IMR-90 (cell line): ENCODE results near the gene SLC23A2. TPM values are rescaled to one million over a fixed set of nuclear protein-coding genes. Genes with fewer than 3 reads are reported as not detected.

Experiments
- ATAC-seq: fragments of 200-7000 bp; cut with Tn5 transposase; 2 replicates; pipeline ENCODE4 v1.9.1; 2020; ENCODE audit warnings: low read depth, mild to moderate bottlenecking, moderate library complexity
- BruUV-seq: library from RNA; stranded (reverse); fragments of 400-500 nt; replicated peaks from 2 replicates; lab custom pipeline; 2021; lab: Mats Ljungman, UMichigan
- CTCF ChIA-PET: fragments of 300-600 bp; formaldehyde crosslinking; extraction: SDS; loops from one replicate; lab custom pipeline; 2021; ENCODE audit warnings: antibody characterized with exemption; lab: Yijun Ruan, JAX
- POLR2A ChIA-PET: fragments of 300-600 bp; sonication (Branson Sonifier 250); formaldehyde crosslinking; loops from one replicate; lab custom pipeline; 2022; ENCODE audit warnings: antibody characterized with exemption; ENCODE audit not compliant: unreplicated experiment; lab: Charles Lee
- DNase-seq: peaks from one replicate; pipeline ENCODE4 v3.0.0; 2013
- H2AFZ ChIP-seq: replicated peaks from 2 replicates; pipeline ENCODE3; 2013; ENCODE audit warnings: low read length, mild to moderate bottlenecking; ENCODE audit not compliant: poor library complexity
- H2AK5ac ChIP-seq: 2 replicates; pipeline ENCODE4 v1.6.1; 2013; ENCODE audit warnings: low read depth, low read length, inconsistent platforms
- H2AK9ac ChIP-seq: replicated peaks from 2 replicates; pipeline ENCODE3; 2013; ENCODE audit warnings: mild to moderate bottlenecking, low read depth, low read length, moderate library complexity; ENCODE audit not compliant: poor library complexity
- H2BK120ac ChIP-seq: 2 replicates; pipeline ENCODE4 v1.6.1; 2013; ENCODE audit warnings: low read depth, low read length, inconsistent platforms
- H2BK15ac ChIP-seq: 3 replicates; pipeline ENCODE4 v1.6.1; 2013; ENCODE audit warnings: low read depth, low read length, inconsistent platforms
- H2BK20ac ChIP-seq: 2 replicates; pipeline ENCODE4 v1.6.1; 2013; ENCODE audit warnings: low read depth, mild to moderate bottlenecking, inconsistent platforms, low read length, moderate library complexity
- H2BK5ac ChIP-seq: 2 replicates; pipeline ENCODE4 v1.6.1; 2013; ENCODE audit warnings: mild to moderate bottlenecking, low read depth, low read length, inconsistent platforms; ENCODE audit not compliant: poor library complexity, severe bottlenecking
- H3K14ac ChIP-seq: replicated peaks from 2 replicates; pipeline ENCODE4 v1.6.1; 2013; ENCODE audit warnings: low read depth, low read length, inconsistent platforms
- H3K18ac ChIP-seq: 2 replicates; pipeline ENCODE4 v1.6.1; 2013; ENCODE audit warnings: low read depth, low read length, control low read depth
- H3K23ac ChIP-seq: 2 replicates; pipeline ENCODE4 v1.6.1; 2013; ENCODE audit warnings: low read depth, low read length, inconsistent platforms
- H3K27ac ChIP-seq: 2 replicates; pipeline ENCODE4 v1.5.1; 2013; ENCODE audit warnings: mild to moderate bottlenecking, control low read depth, low read length; ENCODE audit not compliant: insufficient read depth
- H3K27me3 ChIP-seq: 2 replicates; pipeline ENCODE4 v1.6.1; 2013; ENCODE audit warnings: low read length; ENCODE audit not compliant: control insufficient read depth, insufficient read depth
- H3K36me3 ChIP-seq: 2 replicates; pipeline ENCODE4 v1.6.1; 2013; ENCODE audit warnings: low read length, mixed read lengths; ENCODE audit not compliant: control insufficient read depth, insufficient read depth
- H3K4ac ChIP-seq: 2 replicates; pipeline ENCODE4 v1.6.1; 2013; ENCODE audit warnings: low read depth, low read length, inconsistent platforms
- H3K4me1 ChIP-seq: 2 replicates; pipeline ENCODE4 v1.6.1; 2013; ENCODE audit warnings: low read length, mixed read lengths; ENCODE audit not compliant: control insufficient read depth, insufficient read depth
- H3K4me2 ChIP-seq: 2 replicates; pipeline ENCODE4 v1.6.1; 2013; ENCODE audit warnings: low read depth, mild to moderate bottlenecking, control low read depth, low read length, moderate library complexity
- H3K4me3 ChIP-seq: 2 replicates; pipeline ENCODE4 v1.5.1; 2013; ENCODE audit warnings: low read depth, mild to moderate bottlenecking, control low read depth, low read length, moderate library complexity; ENCODE audit not compliant: insufficient read depth
- H3K56ac ChIP-seq: 2 replicates; pipeline ENCODE4 v1.6.1; 2013; ENCODE audit warnings: low read length, inconsistent platforms; ENCODE audit not compliant: insufficient read depth; ENCODE audit errors: extremely low read depth
- H3K79me1 ChIP-seq, 2 experiments: 2 replicates each; pipeline ENCODE4 v1.6.1; 2013; ENCODE audit warnings: low read length in 2 of 2, inconsistent platforms in 1 of 2, low read depth in 1 of 2
- H3K9ac ChIP-seq: 2 replicates; pipeline ENCODE4 v1.6.1; 2013; ENCODE audit warnings: low read depth, low read length, control low read depth
- H3K9me1 ChIP-seq: 2 replicates; pipeline ENCODE4 v1.6.1; 2013; ENCODE audit warnings: low read length, inconsistent platforms; ENCODE audit not compliant: insufficient read depth
- H3K9me3 ChIP-seq: 2 replicates; pipeline ENCODE4 v1.6.1; 2013; ENCODE audit warnings: low read length; ENCODE audit not compliant: control insufficient read depth, insufficient read depth
- H4K20me1 ChIP-seq: 2 replicates; pipeline ENCODE4 v1.6.1; 2013; ENCODE audit warnings: low read length, inconsistent platforms; ENCODE audit not compliant: insufficient read depth
- H4K5ac ChIP-seq: 2 replicates; pipeline ENCODE4 v1.6.1; 2013; ENCODE audit warnings: mild to moderate bottlenecking, low read depth, low read length, control low read depth
- H4K8ac ChIP-seq, 2 experiments: 2 replicates each; pipeline ENCODE4 v1.6.1; 2013; ENCODE audit warnings: low read depth in 2 of 2, low read length in 2 of 2, control low read depth in 1 of 2, inconsistent platforms in 1 of 2
- H4K91ac ChIP-seq: 2 replicates; pipeline ENCODE4 v1.6.1; 2013; ENCODE audit warnings: low read depth, low read length, inconsistent platforms; ENCODE audit not compliant: insufficient read depth
- BHLHE40 ChIP-seq: fragments of 150-350 bp; IDR thresholded peaks from 2 replicates; pipeline ENCODE4 v1.6.1; 2016; ENCODE audit warnings: mild to moderate bottlenecking, low read depth, low read length
- MAFK ChIP-seq: IDR thresholded peaks from 2 replicates; pipeline ENCODE4 v1.6.1; 2012; ENCODE audit warnings: low read depth, low read length, improper control_type of control experiment
- POLR2A ChIP-seq: IDR thresholded peaks from 2 replicates; pipeline ENCODE4 v1.6.1; 2012; ENCODE audit warnings: mild to moderate bottlenecking, low read depth, low read length
- SMC3 ChIP-seq: fragments of 150-350 bp; IDR thresholded peaks from 2 replicates; pipeline ENCODE4 v1.6.1; 2016; ENCODE audit warnings: low read depth, mild to moderate bottlenecking, antibody characterized with exemption, low read length, moderate library complexity
- WGBS, 2 experiments: methylation state at CpG; one replicate each; pipeline versions ENCODE4 v1.1.5 to v1.1.7; 2013; ENCODE audit warnings: missing lambda C conversion rate in 2 of 2; ENCODE audit not compliant: insufficient read length in 1 of 2; ENCODE audit errors: extremely low coverage in 2 of 2; 5-methylcytosine and 5-hydroxymethylcytosine counted together
- dilution Hi-C: fragments of 300-500 bp; cut with HindIII; formaldehyde crosslinking; loops from one replicate; pipeline ENCODE4 v1.14.3; 2018; ENCODE audit warnings: low sequenced_read_pairs; ENCODE audit not compliant: unreplicated experiment
- in situ Hi-C: fragments of 300-500 bp; cut with MboI; formaldehyde crosslinking; loops from 3 replicates; pipeline ENCODE4 v1.14.3; 2019; ENCODE audit warnings: low sequenced_read_pairs, inconsistent platforms, mixed read lengths
- intact Hi-C: fragments of 100-400 bp; cut with micrococcal nuclease; formaldehyde crosslinking; loops from 2 replicates; pipeline ENCODE4 v1.10.0; 2022
- polyA plus RNA-seq, 3 experiments: library from polyadenylated mRNA; depleted of rRNA; stranded (reverse); fragments of >200 nt; gene quantifications; 2 replicates each; pipeline ENCODE4 v1.2.3, GENCODE V29; 2012; ENCODE audit warnings: low replicate concordance in 1 of 3
- total RNA-seq: library from RNA; depleted of rRNA; stranded (reverse); fragments of >200 nt; gene quantifications from 2 replicates; pipeline ENCODE4 v1.2.3, GENCODE V29; 2012

SLC23A2 gene
- total and polyA plus RNA-seq, 2 of the 4 experiments (the other 2 are of a cell fraction) = 10.2 to 14.4 TPM

DNA sequence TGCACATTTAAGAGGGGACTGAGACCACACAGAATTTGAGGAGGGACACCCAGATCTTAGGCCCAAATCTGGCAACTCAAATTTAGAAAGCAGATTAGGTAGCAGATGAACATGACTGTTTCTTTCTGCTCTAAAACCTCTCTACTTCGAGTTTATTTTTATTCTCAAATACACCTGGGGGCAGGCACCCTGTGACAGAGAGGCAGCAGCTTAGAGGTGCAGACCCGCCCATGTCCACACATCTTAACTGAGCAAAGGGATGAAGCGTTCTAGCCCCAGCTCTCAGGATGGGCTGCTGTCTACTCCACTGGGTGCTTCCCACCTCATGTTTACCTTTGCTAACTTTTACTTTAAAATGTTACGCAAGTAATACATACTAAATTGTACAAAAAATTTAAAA is 125.0 kb downstream of the SLC23A2 start:
- H4K20me1 ChIP-seq = no peaks in the 10 kb centered on the region
- TF ChIP-seq POLR2A = no peak
- TF ChIP-seq MAFK = no peak
- no peak for TF ChIP-seq SMC3
- TF ChIP-seq BHLHE40 = no peak
- no peak overlapping the region for H2BK5ac ChIP-seq
- no peak overlapping the region for H3K4ac ChIP-seq
- H2BK120ac ChIP-seq = no peak overlapping the region
- no peak overlapping the region for H3K14ac ChIP-seq
- no peaks in the 10 kb centered on the region for H3K9me3 ChIP-seq
- CTCF ChIA-PET = no interaction called here
- peaks cover 1% of the 10 kb centered on the region; the same call in 1 of the 2 replicates for H3K4me1 ChIP-seq
- H3K23ac ChIP-seq = no peak overlapping the region
- no peak overlapping the region for H3K27ac ChIP-seq
- no peak overlapping the region for H2BK20ac ChIP-seq
- no peaks in the 10 kb centered on the region; a peak in 1 of 4 replicates for H3K79me1 ChIP-seq
- dilution Hi-C loops (no loop called here), intact Hi-C loops (no loop called here), in situ Hi-C loops (no loop called here)
- H4K91ac ChIP-seq = no peak overlapping the region
- peaks cover 30% of the 10 kb centered on the region for H3K36me3 ChIP-seq
- H2AK5ac ChIP-seq = no peak overlapping the region
- POLR2A ChIA-PET = no interaction called here
- DNase-seq = no peak
- H3K9ac ChIP-seq = no peak overlapping the region
- no peak overlapping the region for H2BK15ac ChIP-seq
- H3K18ac ChIP-seq = no peak overlapping the region
- no CpG with 5 or more reads among the region's 4 CpGs for WGBS, 2 experiments
- no peak overlapping the region for H4K5ac ChIP-seq
- H2AK9ac ChIP-seq = no peak overlapping the region
- H3K9me1 ChIP-seq = 0 out of 2 replicates have a peak, but pooled peaks cover 9% of the 10 kb centered on the region
- no peak overlapping the region for H2AFZ ChIP-seq
- no peak overlapping the region for H3K56ac ChIP-seq
- ATAC-seq = no peak
- H4K8ac ChIP-seq = no peak overlapping the region
- no peak overlapping the region for H3K4me2 ChIP-seq
- no peaks in the 10 kb centered on the region for H3K27me3 ChIP-seq
- no TSS peak for BruUV-seq
- no peak overlapping the region for H3K4me3 ChIP-seq
